Esophagus mucosa (tissue), 1 donor: Measurements from ENCODE around the gene PPCDC. TPM values are rescaled to one million over a fixed set of nuclear protein-coding genes. Genes with fewer than 3 reads are reported as not detected.

Source experiments
- ATAC-seq: fragments of 200-7000 bp; cut with Tn5 transposase; one replicate; pipeline ENCODE4 v1.9.1; 2020
- total RNA-seq: library from RNA; stranded (reverse); gene quantifications from one replicate; pipeline ENCODE4 v1.2.4, GENCODE V29; 2023
- donor health status: DM: yes; HTN: yes; CAD: no.

Gene PPCDC
- total RNA-seq, 1 donor from 2014 or later: 13.6 TPM

- no peak for ATAC-seq
Observed at GRCh38 chr15:75016431-75016830, 7.0 kb upstream of the PPCDC start.

- ATAC-seq: no peak
Observed at GRCh38 chr15:75019916-75020315, 3.5 kb upstream of the PPCDC start.

- ATAC-seq: no peak
Observed at GRCh38 chr15:75021341-75021740, 2.0 kb upstream of the PPCDC start.

GRCh38 chr15:75022783-75023180 is 608 bp upstream of the PPCDC start:
- ATAC-seq: no peak

- peak; percentile 6 for ATAC-seq
Observed at GRCh38 chr15:75023872-75024636, 664 bp downstream of the PPCDC start.

GRCh38 chr15:75025107-75025506 is 1.7 kb downstream of the PPCDC start:
- no peak for ATAC-seq

- ATAC-seq: no peak
Observed at GRCh38 chr15:75025548-75026260, 2.3 kb downstream of the PPCDC start.

GRCh38 chr15:75027551-75027950 is 4.2 kb downstream of the PPCDC start:
- ATAC-seq: no peak

- ATAC-seq: no peak
Observed at GRCh38 chr15:75028991-75029377, 5.6 kb downstream of the PPCDC start.

- peak; percentile 83 for ATAC-seq
Observed at GRCh38 chr15:75029378-75030022, 6.1 kb downstream of the PPCDC start.

- peak; percentile 25 for ATAC-seq
Observed at GRCh38 chr15:75030023-75030413, 6.6 kb downstream of the PPCDC start.

GRCh38 chr15:75030424-75030823 is 7.0 kb downstream of the PPCDC start:
- no peak for ATAC-seq

GRCh38 chr15:75031848-75032247 is 8.5 kb downstream of the PPCDC start:
- ATAC-seq: no peak

GRCh38 chr15:75032395-75032794 is 9.0 kb downstream of the PPCDC start:
- ATAC-seq: no peak

- no peak for ATAC-seq
Observed at GRCh38 chr15:75033809-75034208, 10.4 kb downstream of the PPCDC start.

GRCh38 chr15:75034615-75035014 is 11.2 kb downstream of the PPCDC start:
- no peak for ATAC-seq

- peak; percentile 98 for ATAC-seq
Observed at GRCh38 chr15:75036212-75036616, 12.8 kb downstream of the PPCDC start.

- no peak for ATAC-seq
Observed at GRCh38 chr15:75037685-75038084, 14.3 kb downstream of the PPCDC start.

- ATAC-seq: no peak
Observed at GRCh38 chr15:75038231-75038630, 14.8 kb downstream of the PPCDC start.

- ATAC-seq: peak; percentile 76
Observed at GRCh38 chr15:75042730-75043508, 19.5 kb downstream of the PPCDC start.

- ATAC-seq: peak; percentile 34
Observed at GRCh38 chr15:75043509-75044257, 20.3 kb downstream of the PPCDC start.

- no peak for ATAC-seq
Observed at GRCh38 chr15:75044258-75044878, 21.0 kb downstream of the PPCDC start.
